ENCODE data around the gene KRTDAP. TPM values are rescaled to one million over a fixed set of nuclear protein-coding genes. Genes with fewer than 3 reads are reported as not detected.

The KRTDAP gene, protein sequence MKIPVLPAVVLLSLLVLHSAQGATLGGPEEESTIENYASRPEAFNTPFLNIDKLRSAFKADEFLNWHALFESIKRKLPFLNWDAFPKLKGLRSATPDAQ
- not detected in 2 replicates for total RNA-seq

DNA sequence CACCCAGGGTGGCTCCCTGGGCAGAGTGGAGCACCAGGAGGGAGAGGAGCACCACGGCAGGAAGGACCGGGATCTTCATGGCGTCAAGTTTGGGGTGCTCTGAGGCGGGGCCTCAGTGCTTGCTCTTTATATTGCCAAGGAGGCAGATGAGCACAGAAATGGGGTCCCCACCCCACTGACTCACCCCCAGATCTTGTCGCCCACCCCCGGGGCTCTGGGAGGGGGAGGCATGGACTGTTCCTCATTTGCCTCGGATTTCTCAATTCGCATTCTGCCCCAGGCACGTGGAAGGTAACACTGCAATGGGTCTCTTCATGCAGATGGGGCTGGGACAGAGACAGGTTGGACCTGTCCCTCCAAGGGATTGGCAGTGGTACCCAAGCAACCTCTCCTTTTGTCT is at the start of gene KRTDAP:
KRTDAP (minus strand) TSS at position 101 of the 400 bp plus-strand sequence; CDS start at position 79, 22 bp downstream.

DNA sequence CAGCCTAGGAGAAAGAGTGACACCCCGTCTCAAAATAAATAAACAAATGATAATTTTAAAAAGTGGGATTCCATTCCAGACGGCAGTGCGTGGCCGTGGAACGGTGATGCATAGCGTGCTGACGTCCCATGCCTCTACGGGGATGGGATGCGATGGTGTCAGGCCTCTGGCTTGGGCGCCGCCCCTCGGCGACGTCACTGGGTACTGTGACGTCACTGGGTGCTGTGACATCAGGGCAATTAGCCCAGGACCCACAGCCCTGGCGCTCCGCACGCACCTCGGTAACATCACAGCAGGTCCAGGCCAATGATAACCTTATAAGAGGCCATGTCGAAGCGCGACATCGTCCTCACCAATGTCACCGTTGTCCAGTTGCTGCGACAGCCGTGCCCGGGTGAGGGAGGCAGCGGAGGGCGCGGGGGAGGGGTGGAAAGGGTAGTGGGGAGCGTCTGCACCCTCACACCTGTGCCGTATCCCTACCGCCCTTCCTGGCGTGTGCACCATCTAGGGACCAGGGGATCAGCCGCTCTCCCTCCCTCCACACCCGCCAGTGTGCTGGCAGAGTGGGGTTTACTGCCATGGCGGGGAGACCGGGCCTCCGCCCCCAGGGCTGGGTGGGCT is 43.0 kb upstream of the KRTDAP start, which contains the start of gene GAPDHS:
GAPDHS (plus strand) TSS at position 256 of the 621 bp plus-strand sequence; CDS start at position 328, 72 bp downstream.

DNA sequence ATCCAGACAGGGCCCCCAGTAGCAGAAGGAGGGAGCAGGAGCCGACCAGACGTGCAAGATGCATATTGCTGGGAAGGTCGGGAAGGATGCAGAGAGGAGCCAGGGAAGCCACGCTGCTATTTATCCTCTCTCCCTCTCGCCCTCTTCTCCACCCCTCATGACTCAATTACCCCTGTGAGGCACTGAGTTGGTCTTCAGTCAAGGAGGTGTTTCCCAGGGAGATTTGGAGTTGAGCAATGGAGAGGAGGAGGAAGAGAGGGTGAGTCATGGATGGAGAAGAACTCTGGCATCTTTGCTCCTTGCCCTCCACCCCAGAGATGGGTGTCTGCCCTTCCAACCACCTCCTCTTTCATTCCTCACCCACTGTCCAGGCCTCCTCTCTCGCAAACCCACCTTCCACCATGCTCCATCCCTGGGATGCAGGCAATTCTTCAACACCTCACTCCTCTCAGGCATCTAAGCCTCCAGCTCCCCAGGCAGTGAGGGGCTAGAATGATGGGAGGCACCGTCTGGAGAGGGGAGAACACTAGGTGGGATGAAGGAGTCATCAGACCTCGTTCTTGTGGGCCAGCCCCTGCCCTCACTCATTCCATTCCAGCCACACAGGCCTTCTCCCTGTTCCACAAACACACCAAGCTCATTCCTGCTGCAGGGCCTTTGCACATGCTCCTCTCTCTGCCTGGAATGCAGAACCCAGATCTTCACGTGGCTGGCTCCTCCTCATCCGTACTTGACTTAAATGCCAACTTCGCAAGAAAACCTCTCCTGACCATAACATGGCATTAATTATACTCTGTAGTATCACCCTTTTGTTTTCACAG is 38.2 kb upstream of the KRTDAP start, which contains the start of gene SBSN:
SBSN (minus strand) TSS at position 94 of the 821 bp plus-strand sequence; CDS start at position 64, 30 bp downstream.

DNA sequence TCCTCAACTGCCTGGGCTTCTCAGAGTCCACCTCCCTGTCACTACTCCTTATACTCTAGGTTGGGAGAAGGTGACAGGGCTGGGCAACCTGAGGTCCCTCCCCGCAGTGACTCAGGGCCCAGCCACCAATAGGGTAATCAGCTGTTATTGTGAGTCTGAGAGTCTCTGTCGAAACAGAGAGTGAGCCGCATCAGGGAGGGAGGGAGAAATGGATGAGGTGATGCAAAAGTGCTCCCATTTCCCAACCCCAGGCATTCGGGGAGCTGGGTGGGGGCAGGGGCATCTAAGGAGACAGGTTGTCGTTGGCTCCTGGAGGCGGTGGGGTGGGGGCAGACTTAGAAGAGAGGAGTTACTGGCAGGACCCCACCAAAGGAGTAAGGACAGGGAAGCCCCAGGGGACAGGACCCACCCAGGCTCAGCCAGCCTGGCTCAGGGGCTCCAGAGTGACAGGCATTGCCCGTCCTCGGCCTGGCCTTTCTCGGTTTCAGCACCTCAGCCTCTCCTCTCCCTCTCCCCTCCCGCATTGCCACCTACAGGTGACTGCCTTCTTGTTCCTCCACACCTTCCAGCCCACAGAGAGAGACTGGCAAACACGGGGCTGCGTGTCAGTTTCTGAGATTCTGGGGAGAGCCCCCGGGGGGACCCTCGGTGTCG is 23.5 kb upstream of the KRTDAP start, which contains the start of gene DMKN:
DMKN (minus strand) TSS at position 22 of the 654 bp plus-strand sequence. CDS start 174 bp downstream, outside the sequence.

DNA sequence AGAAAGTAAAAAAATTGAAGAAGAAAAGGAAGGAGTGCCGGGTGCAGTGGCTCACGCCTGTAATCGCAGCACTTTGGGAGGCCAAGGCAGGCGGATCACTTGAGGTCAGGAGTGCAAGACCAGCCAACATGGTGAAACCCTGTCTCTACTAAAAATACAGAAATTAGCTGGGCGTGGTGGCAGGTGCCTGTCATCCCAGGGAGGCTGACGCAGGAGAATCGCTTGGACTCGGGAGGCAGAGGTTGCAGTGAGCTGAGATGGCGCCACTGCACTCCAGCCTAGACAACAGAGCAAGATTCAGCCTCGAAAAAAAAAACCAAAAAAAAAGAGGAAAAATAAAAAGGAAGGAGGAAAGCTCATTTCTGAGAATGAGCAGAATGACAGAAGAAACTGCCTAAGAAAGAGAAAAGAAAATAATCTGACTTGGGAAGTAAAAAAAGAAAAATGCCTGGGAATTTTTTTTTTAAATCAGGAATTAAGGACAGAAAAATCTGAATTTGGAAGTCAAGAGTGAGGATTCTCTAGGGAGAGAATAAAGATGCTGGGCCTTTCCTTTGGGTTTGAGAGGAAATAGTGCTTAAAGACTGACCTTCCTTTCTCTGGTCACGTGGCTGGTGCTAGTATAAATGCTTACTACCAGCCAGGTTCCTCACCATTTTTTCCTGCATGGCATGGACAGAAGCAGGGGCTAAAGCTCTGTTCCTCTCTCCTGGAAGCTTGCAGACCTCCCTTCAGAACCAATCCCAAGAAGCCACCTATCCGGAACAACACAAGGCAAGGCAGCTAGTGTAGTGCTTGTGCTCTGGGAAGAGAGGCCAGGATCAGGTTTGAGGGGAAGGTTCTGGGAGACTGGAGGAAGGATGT is 42.4 kb downstream of the KRTDAP start, which contains the start of gene FFAR2:
FFAR2 (plus strand) TSS at position 652 of the 864 bp plus-strand sequence. CDS start 1,458 bp downstream, outside the sequence.

Other genes with a start within 250 kb of the KRTDAP start
- gene LSR, start 241.5 kb downstream of the KRTDAP start, total RNA-seq = 0.19 and 1.1 TPM in 2 replicates
- gene USF2, start 221.5 kb downstream of the KRTDAP start, total RNA-seq = 41.8 and 74.3 TPM in 2 replicates
- under 0.01 and 0.06 TPM in 2 replicates for gene HAMP, start 207.9 kb downstream of the KRTDAP start, total RNA-seq
- gene MAG, start 198.3 kb downstream of the KRTDAP start, total RNA-seq = 0.69 and 5.0 TPM in 2 replicates
- gene CD22, start 161.3 kb downstream of the KRTDAP start, total RNA-seq = 1.6 and 1.7 TPM in 2 replicates
- gene FFAR1, start 142.6 kb downstream of the KRTDAP start, total RNA-seq = not detected in 2 replicates
- 0.19 TPM in 1 of 2 replicates, not detected in the other for gene FFAR3, start 132.0 kb downstream of the KRTDAP start, total RNA-seq
- not detected in 2 replicates for gene GPR42, start 119.4 kb downstream of the KRTDAP start, total RNA-seq
- gene FFAR2, start 42.2 kb downstream of the KRTDAP start, total RNA-seq = not detected in 2 replicates
- 0.13 TPM in 1 of 2 replicates, not detected in the other for gene DMKN, start 23.2 kb upstream of the KRTDAP start, total RNA-seq
- not detected in 2 replicates for gene SBSN, start 37.8 kb upstream of the KRTDAP start, total RNA-seq
- gene GAPDHS, start 43.0 kb upstream of the KRTDAP start, total RNA-seq = not detected in 2 replicates
- 52.9 and 74.0 TPM in 2 replicates for gene TMEM147, start 55.2 kb upstream of the KRTDAP start, total RNA-seq
- not detected in 2 replicates for gene ATP4A, start 73.2 kb upstream of the KRTDAP start, total RNA-seq
- not detected in 2 replicates for gene PMIS2, start 95.7 kb upstream of the KRTDAP start, total RNA-seq
- gene HAUS5, start 122.3 kb upstream of the KRTDAP start, total RNA-seq = 6.0 and 9.3 TPM in 2 replicates
- 32.4 and 33.7 TPM in 2 replicates for gene RBM42, start 138.6 kb upstream of the KRTDAP start, total RNA-seq
- 0.13 and 0.49 TPM in 2 replicates for gene ETV2, start 151.3 kb upstream of the KRTDAP start, total RNA-seq
- 295 and 323 TPM in 2 replicates for gene COX6B1, start 157.9 kb upstream of the KRTDAP start, total RNA-seq
- not detected in 2 replicates for gene UPK1A, start 176.1 kb upstream of the KRTDAP start, total RNA-seq
- gene ZBTB32, start 214.1 kb upstream of the KRTDAP start, total RNA-seq = not detected in 2 replicates
- gene KMT2B, start 227.5 kb upstream of the KRTDAP start, total RNA-seq = 6.2 and 19.6 TPM in 2 replicates

Measured in bladder microvascular endothelial cell (primary cell).